Smooth muscle cell (in vitro differentiated cells): Measurements from ENCODE around the gene LHFPL2. TPM values are rescaled to one million over a fixed set of nuclear protein-coding genes. Genes with fewer than 3 reads are reported as not detected.
A peak's percentile ranks its signal among the peaks of the same experiment; 100 is the strongest.

Source experiments
- DNase-seq: peaks from one replicate; lab custom pipeline; 2025; ENCODE audit not compliant: unreplicated experiment; lab: John Stamatoyannopoulos, UW
- H2AFZ ChIP-seq: fragments of 200-600 bp; sonication (generic); 2 replicates; pipeline ENCODE4 v1.6.0; 2016; ENCODE audit warnings: antibody characterized with exemption, low read depth, mild to moderate bottlenecking
- H3F3A ChIP-seq: fragments of 200-600 bp; sonication (generic); 2 replicates; pipeline ENCODE4 v1.6.0; 2017; ENCODE audit warnings: antibody characterized with exemption, low read depth
- H3K27ac ChIP-seq: fragments of 200-600 bp; sonication (generic); 2 replicates; pipeline ENCODE4 v1.5.1; 2016; ENCODE audit warnings: low read depth, mild to moderate bottlenecking
- H3K27me3 ChIP-seq: fragments of 200-600 bp; sonication (generic); 2 replicates; pipeline ENCODE4 v1.6.1; 2016; ENCODE audit warnings: low read depth, mild to moderate bottlenecking
- H3K36me3 ChIP-seq: fragments of 200-600 bp; sonication (generic); 2 replicates; pipeline ENCODE4 v1.5.1; 2016; ENCODE audit warnings: low read depth
- H3K4me1 ChIP-seq: fragments of 200-600 bp; sonication (generic); 2 replicates; pipeline ENCODE4 v1.5.1; 2016; ENCODE audit warnings: low read depth
- H3K4me2 ChIP-seq: fragments of 200-600 bp; sonication (generic); 2 replicates; pipeline ENCODE4 v1.6.0; 2016; ENCODE audit warnings: mild to moderate bottlenecking
- H3K4me3 ChIP-seq: fragments of 200-600 bp; sonication (generic); 2 replicates; pipeline ENCODE4 v1.5.1; 2016; ENCODE audit warnings: mild to moderate bottlenecking
- H3K79me2 ChIP-seq: fragments of 200-600 bp; sonication (generic); 2 replicates; pipeline ENCODE4 v1.6.0; 2016; ENCODE audit warnings: low read depth, mild to moderate bottlenecking
- H3K9ac ChIP-seq: fragments of 200-600 bp; sonication (generic); 2 replicates; pipeline ENCODE4 v1.6.0; 2016; ENCODE audit warnings: low read depth
- H3K9me3 ChIP-seq: fragments of 200-600 bp; sonication (generic); replicated peaks from 2 replicates; pipeline ENCODE4 v1.5.1; 2016; ENCODE audit warnings: low read depth
- H4K20me1 ChIP-seq: fragments of 200-600 bp; sonication (generic); 2 replicates; pipeline ENCODE4 v1.6.0; 2016; ENCODE audit warnings: low read depth
- CTCF ChIP-seq: fragments of 200-600 bp; sonication (generic); IDR thresholded peaks from 2 replicates; pipeline ENCODE4 v1.5.1; 2017; ENCODE audit warnings: borderline replicate concordance, mild to moderate bottlenecking, antibody characterized with exemption; ENCODE audit not compliant: insufficient read depth, poor library complexity, severe bottlenecking
- WGBS: methylation state at CpG from one replicate; pipeline ENCODE4 v1.1.7; 2016; ENCODE audit warnings: low lambda C conversion rate; 5-methylcytosine and 5-hydroxymethylcytosine counted together
- polyA plus RNA-seq: library from polyadenylated mRNA; unstranded; fragments of >200 nt; fragmentation: Nextera tagmentation; extraction: Ambion mirVana; gene quantifications from 2 replicates; pipeline ENCODE4 v1.2.1, GENCODE V29; 2016
- total RNA-seq: library from RNA; depleted of rRNA; stranded (reverse); fragments of >200 nt; gene quantifications from 2 replicates; pipeline ENCODE4 v1.2.3, GENCODE V29; 2014

The LHFPL2 gene
- total and polyA plus RNA-seq, 2 experiments from 2014 or later, result 13.4 to 18.6 TPM

GRCh38 chr5:78487846-78488245, 160.7 kb downstream of the LHFPL2 start:
- H3K4me2 ChIP-seq, result no peak overlapping the region
- TF ChIP-seq CTCF, result no peak
- H3K9me3 ChIP-seq, result no peaks in the 10 kb centered on the region
- H3K4me1 ChIP-seq, result no peaks in the 10 kb centered on the region
- WGBS, result 92% methylated on average over 4 of the region's 4 CpGs
- H2AFZ ChIP-seq, result no peak overlapping the region
- peaks cover 5% of the 10 kb centered on the region for H3F3A ChIP-seq
- H3K4me3 ChIP-seq, result no peak overlapping the region
- H3K27me3 ChIP-seq, result no peaks in the 10 kb centered on the region
- DNase-seq, result no peak
- peak overlapping the region; percentile 3 for H3K27ac ChIP-seq
- no peaks in the 10 kb centered on the region for H4K20me1 ChIP-seq
- no peak overlapping the region for H3K9ac ChIP-seq
- H3K79me2 ChIP-seq, result peaks cover under 1% of the 10 kb centered on the region
- H3K36me3 ChIP-seq, result no peaks in the 10 kb centered on the region

GRCh38 chr5:78486218-78486617, 162.4 kb downstream of the LHFPL2 start:
- 94% methylated on average over 2 of the region's 2 CpGs for WGBS
- H3K9ac ChIP-seq, result no peak overlapping the region
- no peak for TF ChIP-seq CTCF
- no peak for DNase-seq
- H3K27me3 ChIP-seq, result no peaks in the 10 kb centered on the region
- no peaks in the 10 kb centered on the region for H3K36me3 ChIP-seq
- no peak overlapping the region for H3K4me3 ChIP-seq
- H3K79me2 ChIP-seq, result no peaks in the 10 kb centered on the region
- peaks cover 5% of the 10 kb centered on the region for H3F3A ChIP-seq
- no peaks in the 10 kb centered on the region for H3K4me1 ChIP-seq
- H3K9me3 ChIP-seq, result no peaks in the 10 kb centered on the region
- no peaks in the 10 kb centered on the region for H4K20me1 ChIP-seq
- H2AFZ ChIP-seq, result no peak overlapping the region
- no peak overlapping the region for H3K27ac ChIP-seq
- H3K4me2 ChIP-seq, result no peak overlapping the region

DNA sequence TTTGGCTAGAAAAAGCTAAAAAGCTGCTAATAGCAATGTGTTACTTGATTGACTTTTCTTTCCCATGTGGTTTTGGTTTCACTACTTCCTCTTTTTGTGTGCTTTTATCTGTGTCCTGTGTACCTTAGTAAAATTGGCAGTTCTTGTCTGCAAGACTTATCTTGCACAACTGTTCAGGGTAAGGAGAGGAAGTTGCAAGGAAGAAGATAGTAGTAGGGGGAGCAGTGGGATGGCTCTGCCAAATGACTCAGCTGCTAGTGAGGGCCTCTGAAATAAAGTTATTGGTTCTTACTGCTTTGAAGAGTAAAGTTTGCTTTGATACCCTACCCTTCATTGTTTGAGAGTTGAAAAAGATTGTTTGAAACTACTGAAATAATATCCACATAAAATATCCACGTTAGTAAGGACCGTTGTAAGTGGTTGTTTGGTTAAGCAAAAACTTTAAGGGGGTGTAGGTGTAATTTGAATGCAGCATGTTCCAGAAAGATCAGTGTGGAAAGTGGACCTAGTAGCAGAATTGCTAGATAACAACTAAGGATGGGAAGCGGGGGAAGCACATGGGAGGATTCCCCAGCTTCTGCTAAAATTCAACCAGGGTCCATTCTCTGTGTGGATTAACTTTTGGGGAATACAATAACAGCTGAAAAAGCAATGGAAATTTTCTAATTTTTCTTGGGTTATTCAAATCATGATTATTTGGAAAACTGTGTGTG, 164.6 kb downstream of the LHFPL2 start:
- no peaks in the 10 kb centered on the region for H3K36me3 ChIP-seq
- TF ChIP-seq CTCF, result no peak
- no peak overlapping the region for H2AFZ ChIP-seq
- 91% methylated on average over 3 of the region's 3 CpGs for WGBS
- peak overlapping the region; percentile 3 for H3K27ac ChIP-seq
- H3K9me3 ChIP-seq, result no peaks in the 10 kb centered on the region
- no peak overlapping the region for H3K4me3 ChIP-seq
- H4K20me1 ChIP-seq, result no peaks in the 10 kb centered on the region
- H3K27me3 ChIP-seq, result no peaks in the 10 kb centered on the region
- no peak overlapping the region for H3K9ac ChIP-seq
- H3F3A ChIP-seq, result peaks cover 5% of the 10 kb centered on the region
- no peaks in the 10 kb centered on the region for H3K79me2 ChIP-seq
- H3K4me1 ChIP-seq, result no peaks in the 10 kb centered on the region
- DNase-seq, result no peak
- H3K4me2 ChIP-seq, result no peak overlapping the region

DNA sequence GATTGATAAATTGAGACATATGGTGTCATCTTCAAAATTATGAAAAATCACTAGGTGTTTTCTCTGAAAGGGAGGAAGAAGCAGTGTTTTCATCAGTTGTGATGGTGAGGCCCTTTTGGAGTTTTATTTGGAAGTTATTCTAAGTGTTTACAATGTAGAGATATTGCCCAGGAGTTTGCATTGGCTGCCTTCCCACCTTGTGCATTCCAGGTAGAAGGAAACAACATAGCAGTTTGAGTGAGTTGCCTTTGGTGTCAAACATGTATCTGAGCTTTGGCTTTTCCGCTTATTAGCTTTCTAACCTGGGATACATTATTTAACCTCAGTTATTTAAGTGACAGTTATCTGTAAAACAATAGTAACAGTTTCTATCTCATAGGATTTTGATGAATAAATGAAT, 165.6 kb downstream of the LHFPL2 start:
- TF ChIP-seq CTCF, result no peak
- Histone ChIP-seq H4K20me1 (no peaks in the 10 kb centered on the region), H3K79me2 (no peaks in the 10 kb centered on the region), H3K9me3 (no peaks in the 10 kb centered on the region), H3K4me3 (no peak overlapping the region), H3K27ac (no peak overlapping the region), H3K36me3 (no peaks in the 10 kb centered on the region), H3K4me1 (no peaks in the 10 kb centered on the region), H3K4me2 (no peak overlapping the region), H2AFZ (no peak overlapping the region), H3K27me3 (no peaks in the 10 kb centered on the region), H3K9ac (no peak overlapping the region), H3F3A (peaks cover 5% of the 10 kb centered on the region)
- WGBS, result 100% methylated on average over 1 of the region's 1 CpG
- DNase-seq, result no peak
